UCSD-AML1 (cell line): ENCODE results near the gene CLOCK.
"Not testable (repeated sequence)": the region's sequence is repeated elsewhere in the genome, so short reads cannot be mapped to it uniquely, and the experiment has no call there.

ENCODE experiments used
- DNase-seq: peaks from one replicate; lab custom pipeline; 2025; ENCODE audit not compliant: unreplicated experiment; lab: John Stamatoyannopoulos, UW

The CLOCK gene, protein sequence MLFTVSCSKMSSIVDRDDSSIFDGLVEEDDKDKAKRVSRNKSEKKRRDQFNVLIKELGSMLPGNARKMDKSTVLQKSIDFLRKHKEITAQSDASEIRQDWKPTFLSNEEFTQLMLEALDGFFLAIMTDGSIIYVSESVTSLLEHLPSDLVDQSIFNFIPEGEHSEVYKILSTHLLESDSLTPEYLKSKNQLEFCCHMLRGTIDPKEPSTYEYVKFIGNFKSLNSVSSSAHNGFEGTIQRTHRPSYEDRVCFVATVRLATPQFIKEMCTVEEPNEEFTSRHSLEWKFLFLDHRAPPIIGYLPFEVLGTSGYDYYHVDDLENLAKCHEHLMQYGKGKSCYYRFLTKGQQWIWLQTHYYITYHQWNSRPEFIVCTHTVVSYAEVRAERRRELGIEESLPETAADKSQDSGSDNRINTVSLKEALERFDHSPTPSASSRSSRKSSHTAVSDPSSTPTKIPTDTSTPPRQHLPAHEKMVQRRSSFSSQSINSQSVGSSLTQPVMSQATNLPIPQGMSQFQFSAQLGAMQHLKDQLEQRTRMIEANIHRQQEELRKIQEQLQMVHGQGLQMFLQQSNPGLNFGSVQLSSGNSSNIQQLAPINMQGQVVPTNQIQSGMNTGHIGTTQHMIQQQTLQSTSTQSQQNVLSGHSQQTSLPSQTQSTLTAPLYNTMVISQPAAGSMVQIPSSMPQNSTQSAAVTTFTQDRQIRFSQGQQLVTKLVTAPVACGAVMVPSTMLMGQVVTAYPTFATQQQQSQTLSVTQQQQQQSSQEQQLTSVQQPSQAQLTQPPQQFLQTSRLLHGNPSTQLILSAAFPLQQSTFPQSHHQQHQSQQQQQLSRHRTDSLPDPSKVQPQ

DNA sequence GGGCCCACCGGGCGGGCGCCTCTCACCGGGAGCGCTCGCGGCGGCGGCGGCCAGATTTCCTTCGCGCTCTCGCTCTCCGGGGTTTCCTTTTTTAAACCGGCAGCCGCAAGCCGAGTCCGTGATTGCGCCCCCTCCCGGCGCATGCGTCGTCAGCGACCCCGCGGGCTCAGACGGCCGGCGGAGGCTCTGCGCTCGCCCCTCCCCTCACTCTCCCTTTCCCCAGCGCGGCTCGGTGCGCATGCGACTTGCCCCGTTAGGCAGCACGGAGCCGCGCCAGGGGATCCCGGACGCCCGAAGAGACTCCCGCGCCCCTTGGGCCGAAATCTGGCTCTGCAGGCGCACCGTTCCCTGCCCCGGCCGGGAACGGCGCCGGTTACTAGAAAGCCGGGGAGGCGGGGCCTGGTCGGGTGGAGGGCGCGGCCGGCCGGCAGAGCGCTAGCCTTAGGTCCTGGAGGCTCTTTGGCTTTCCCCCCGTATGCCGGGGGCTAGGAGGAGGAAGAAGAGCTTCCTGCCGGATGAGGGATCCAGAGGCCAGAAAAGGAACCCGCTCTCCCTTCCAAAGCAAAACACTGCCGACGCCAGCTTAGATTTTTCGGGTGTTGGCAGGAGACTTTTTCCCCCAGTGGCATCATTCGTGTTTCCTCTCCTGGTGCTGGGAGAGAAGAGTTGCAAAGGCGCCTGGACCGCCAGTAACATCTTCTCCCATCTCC lies at the start of gene CLOCK:
Gene CLOCK, minus strand, starts transcription at position 154 of the 710 bp plus-strand sequence. CDS start 64,124 bp downstream, outside the sequence.
- DNase-seq = peak; percentile 86

DNA sequence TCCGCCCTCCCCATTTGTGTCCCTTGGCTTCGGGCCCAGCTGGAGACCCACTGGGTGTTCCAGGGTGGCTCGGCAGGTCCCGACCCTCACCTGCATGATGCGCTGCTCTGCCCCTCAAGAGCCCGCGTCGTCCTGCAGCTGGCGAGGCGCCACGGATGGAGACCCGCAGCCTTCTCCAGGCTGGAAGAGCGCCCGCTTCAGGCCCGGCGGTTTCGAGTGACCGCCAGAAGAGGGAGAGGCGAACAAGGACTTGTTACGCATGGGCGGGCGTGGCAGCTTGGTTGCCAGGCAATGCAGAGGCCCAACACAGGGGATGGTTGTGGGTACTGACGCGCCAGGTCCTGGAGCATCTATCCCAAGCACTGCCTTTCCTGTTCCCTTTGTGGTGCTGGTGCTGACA lies 45.3 kb upstream of the CLOCK start, which contains the start of gene PDCL2:
Gene PDCL2, minus strand, starts transcription at position 232 of the 400 bp plus-strand sequence. Its CDS starts 136 bp downstream, at position 96.
- no peak for DNase-seq

DNA sequence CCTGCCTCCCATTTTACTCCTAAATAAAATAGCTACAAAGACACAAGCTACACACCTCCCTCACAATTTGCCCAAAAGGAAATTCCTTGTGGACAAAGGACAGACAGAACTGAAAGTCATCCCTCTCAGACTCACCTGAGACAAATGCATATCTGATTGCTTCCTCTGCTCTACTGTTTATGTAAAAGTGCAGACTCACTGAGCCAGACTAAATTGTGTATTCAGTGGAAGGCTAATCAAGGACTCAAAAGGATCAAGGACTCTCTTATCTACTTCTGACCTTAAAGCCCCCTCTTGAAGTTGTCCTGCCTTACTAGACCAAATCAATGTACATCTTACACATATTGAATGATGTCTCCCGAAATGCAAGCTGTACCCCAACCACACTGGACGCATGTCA lies 41.5 kb upstream of the CLOCK start:
- DNase-seq = no peak

DNA sequence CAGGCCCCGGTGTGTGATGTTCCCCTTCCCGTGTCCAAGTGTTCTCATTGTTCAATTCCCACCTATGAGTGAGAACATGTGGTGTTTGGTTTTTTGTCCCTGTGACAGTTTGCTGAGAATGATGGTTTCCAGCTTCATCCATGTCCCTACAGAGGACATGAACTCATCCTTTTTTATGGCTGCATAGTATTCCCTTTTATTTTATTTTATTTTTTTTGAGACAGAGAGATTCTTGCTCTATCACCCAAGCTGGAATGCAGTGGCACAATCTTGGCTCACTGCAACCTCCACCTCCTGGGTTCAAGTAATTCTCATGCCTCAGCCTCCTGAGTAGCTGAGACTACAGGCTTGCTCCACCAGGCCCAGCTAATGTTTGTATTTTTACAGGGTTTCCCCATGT lies 36.1 kb upstream of the CLOCK start:
- not testable (repeated sequence) for DNase-seq

DNA sequence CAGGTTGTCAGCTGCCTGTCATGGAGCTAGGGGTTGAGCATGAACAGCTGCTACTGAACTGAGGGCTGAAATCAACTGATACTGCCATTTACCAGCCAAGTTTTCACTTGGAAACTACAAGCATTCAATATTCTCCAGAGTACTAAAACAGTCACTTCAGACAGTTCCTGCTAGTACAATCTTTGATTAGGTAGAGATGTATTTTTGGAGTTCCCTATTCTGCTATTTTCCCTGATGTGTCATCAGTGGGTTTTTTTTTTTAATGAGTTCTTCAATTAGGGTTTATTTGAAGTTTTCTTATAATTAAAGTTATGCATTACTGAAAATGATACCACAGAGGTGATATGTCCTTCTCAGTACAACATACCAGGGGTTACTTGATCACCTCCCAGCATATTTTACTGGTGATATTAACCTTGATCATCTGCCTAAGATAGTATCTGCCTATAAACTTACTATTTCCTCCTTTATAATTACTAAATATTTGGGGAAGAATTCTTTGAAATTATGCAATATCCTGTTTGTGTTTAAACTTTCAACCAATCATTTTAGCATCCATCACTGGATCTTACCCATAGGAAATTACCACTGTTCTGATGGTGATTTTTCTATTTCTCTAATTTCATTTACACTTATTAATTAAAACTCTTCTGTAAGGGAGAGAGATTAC lies 31.8 kb upstream of the CLOCK start:
- no peak for DNase-seq

DNA sequence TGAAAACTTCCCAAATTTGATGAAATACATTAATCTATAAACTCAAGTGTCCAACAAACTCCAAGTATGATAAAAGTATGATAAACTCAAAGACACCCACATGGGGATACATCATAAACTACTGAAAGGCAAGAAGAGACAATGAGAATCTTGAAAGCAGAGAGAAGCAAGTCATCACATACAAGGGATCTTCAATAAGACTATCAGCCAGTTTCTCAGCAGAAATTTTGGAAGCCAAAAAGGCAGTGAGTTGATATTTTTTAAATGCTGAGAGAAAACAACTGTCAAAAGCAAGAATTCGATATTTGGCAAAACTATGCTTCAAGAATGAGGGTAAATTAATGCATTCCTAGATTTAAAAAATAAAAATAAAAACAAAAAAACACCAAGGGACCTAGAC lies 28.8 kb upstream of the CLOCK start:
- no peak for DNase-seq

DNA sequence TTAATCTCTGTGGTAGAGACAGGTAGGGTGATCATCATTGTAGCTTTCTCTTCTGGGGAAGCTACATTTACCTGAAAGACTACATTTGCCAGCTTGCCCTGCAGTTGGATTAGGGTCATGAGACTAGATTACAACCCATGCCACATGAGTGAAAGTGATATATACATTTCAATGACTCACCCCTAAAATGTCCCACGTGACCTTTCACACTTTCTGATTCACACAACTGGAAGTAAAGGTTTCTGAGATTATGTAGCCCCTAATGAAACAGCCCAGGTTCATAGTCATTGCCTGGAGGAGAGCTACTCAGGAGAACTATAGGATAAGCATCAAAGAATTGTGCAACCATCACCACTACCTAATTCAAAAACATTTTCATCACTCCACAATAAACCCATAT lies 27.5 kb upstream of the CLOCK start:
- no peak for DNase-seq

DNA sequence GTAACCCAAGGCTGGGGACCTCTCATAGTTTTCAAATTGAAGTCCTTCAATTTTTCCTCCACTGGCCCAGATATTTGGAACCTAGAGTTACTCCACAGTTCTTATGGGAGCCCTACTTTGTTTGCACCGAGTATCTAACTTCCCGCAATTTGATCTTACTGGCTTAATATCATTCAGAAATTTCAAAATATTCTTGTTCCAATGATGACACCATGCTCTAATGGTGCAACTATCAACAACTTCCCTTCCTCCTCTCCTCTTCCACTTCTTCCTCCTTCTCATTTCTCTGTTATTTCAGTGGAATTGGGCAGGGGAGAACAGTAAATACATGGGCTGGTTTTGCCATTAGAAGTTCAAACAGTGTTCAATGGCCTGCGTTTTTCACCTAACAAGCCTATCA lies 25.1 kb upstream of the CLOCK start:
- DNase-seq = no peak

DNA sequence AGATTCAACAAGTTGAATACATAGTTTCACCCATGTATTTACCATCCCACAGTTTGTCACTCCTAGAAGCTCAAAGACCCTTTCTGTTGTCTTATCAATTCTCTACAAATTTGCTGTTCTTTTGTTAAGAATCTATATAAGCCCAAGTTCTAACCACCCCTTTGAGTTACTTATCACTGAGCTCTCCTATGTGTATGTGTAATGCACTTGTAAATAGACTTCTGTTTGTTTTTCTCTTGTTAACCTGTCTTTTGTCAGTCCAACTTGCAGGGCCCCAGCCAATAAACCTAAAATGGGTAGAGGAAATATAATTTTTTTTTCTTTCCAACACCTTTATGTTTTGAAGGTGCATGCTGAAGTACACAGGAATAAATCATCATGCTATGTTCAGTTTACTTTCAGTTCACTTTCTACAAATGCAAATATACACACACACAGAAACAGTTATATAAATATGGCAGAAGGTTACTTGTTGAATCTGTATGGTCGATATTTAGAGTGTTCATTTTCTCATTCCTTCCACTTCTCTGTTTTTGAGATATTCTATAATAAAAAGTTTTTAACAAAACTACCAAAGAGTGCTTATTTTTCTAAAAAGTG lies 22.3 kb upstream of the CLOCK start:
- DNase-seq = no peak

DNA sequence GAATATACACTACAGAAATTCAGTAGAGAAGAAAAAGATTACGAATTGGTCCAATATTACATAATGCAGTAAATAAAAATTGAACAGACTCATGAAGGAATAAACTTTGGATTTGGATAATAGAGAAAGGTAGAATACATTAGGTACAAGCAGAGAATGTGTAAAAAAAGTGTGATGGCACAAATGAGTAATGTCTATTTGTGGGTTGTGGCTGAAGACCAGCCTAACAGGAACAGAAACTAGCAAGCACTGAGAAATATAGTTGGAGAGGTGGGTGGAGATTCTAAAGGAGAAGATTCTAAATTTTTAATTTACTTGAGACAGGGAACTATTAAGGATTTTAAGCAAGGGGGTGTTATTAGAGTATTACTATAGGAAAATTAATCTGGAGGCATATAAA lies 15.2 kb upstream of the CLOCK start:
- no peak for DNase-seq

DNA sequence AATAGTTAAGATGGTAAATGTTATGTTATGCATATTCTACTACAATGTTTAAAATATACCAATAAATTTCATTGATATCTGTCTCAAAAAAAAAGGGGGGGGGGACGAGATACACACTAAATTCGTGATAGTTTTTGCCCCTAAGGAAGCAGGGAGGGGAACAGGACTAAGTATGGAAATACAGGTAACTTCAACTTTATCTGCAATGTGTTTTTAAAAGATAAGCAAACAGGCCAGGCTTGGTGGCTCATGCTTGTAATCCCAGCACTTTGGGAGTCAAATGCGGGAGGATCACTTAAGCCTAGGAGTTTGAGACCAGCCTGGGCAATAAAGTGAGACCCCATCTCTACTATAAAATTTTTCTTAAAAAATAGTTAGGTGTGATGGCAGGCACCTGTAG lies 13.4 kb upstream of the CLOCK start:
- DNase-seq = no peak

DNA sequence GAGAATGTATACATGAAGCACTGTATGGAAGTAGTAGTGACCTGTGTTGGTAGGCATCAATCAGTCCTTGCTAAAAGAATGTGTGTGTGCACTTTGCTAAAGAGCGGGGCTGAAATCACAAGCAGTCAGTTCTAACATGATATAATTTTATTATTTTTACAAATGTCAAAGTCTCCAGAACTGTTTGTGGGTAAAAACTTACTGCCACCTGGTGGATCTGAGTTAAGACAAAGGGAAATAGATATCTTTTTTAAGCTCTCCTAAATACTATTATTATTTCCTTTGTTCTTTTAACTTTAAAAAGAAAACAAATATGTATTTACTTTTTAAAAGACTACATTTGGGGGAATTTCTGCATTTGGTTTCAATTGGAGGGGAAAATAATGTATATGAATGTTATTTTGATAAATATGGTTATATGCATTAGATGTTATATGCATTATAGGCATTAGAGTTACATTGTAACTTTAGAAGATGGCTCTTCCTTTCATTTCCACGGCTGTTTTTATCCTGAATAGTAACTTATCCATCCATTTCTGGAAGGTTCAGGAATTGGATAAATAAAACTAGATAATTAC lies 7.8 kb upstream of the CLOCK start:
- DNase-seq = no peak

DNA sequence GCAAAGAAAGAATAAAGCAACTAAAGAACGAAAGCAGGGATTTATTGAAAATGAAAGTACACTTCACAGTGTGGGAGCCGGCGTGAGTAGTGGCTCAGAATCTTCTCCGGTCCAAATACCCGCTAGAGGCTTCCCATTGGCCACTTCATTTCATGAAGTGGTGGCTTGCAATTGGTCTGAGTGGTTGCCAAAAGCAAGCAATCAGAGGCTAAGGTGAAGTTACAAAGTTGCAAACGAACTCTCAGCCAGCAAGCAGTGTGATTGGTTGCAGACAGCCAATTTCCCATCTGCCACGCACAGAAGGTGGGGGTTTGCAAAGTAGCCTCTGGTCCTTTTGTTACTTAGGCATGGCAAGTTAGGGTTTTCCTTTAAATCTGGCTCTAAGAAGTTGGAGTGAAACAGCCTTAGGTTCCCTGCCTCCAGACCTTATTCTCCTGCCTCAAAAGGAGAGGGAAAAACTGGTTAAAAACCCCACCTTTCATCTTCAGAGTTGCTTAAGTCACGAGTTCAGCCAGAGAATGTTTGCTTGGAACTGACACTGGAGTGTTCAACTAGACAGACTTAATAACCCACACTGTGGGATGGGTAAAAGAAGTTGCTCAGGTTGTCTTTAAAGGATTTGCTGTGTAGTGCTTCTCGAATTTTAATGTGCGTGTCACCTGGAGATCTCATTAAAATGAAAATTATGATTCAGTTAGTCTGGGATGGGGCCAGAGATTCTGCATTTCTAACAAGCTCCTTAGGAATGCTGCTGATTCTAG lies 6.9 kb upstream of the CLOCK start:
- DNase-seq = no peak

DNA sequence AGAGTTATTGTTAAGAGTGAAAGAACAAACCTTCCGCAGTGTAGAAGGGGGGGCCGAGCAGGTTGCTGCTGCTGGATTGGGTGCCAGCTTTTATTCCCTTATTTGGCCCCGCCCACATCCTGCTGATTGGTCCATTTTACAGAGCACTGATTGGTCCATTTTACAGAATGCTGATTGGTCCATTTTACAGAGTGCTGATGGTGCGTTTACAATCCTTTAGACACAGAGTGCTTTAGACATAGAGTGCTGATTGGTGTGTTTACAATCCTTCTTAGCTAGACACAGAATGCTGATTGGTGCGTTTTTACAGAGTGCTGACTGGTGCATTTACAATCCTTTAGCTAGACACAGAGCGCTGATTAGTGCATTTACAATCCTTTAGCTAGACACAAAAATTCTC lies 5.3 kb upstream of the CLOCK start:
- DNase-seq = not testable (repeated sequence)

DNA sequence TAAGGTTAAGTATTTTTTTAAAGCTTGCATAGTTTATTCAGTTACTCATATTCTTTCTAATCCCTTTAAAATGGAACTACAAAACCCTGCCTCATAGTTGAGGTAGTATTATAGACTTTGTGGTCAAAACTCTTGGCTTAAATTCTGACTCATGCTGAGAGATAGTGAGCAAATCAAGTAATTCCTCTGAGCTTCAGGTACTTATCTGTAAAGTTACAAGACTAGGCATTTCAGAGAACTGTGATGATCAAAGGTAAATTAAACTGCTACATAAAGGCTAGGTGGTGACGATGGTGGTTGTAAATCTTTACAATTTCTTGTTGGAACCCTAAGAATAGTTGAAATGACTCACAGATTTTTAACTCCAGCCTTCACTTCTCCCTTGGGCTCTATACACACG lies 3.2 kb upstream of the CLOCK start:
- DNase-seq = no peak

DNA sequence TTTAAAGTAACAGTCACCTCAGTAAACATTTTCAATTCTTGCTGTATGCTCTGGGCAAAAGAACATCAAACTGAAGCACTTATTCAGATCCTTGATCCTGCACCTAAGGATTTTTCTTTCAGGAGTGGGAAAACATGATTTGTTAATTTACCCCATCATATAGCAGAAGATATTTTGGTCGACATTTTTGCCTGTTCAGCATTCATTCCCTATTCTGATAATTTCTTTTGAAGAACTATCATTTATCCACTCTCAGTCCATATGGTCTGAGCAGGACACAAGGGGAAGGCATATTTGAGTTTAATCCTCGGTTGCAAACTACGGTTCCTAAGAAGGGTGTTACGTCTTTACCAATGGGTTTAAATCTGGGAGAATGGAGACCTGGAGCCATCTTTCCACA lies 1.2 kb upstream of the CLOCK start:
- DNase-seq = no peak

DNA sequence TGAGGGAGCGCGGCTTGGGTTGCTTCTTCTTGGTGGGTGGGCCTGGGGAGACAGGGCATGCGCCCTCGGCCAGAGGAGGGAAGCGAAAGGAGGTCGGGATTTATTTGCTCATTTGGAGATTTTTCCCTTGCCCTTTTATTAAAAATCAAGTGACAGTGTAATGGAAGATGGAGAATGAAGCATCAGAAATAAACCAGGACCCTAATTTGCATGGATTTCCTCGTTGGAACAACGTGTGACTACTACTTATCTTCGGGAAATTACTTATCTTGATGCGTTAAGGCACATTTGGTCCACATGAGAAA lies 709 bp upstream of the CLOCK start:
- no peak for DNase-seq

DNA sequence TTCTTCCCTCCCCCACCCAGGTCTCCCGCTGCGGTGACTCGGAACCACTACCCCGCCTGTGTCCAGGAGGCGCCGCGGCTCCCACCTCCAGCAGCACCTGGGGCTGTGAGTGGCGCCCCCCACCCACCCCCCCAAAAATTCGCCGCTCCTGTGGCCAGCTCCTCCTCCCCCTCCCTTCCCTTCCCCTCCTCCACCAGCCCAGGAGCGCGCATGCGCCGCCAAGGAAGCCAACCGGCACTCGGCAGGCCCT lies 278 bp downstream of the CLOCK start:
- no peak for DNase-seq

DNA sequence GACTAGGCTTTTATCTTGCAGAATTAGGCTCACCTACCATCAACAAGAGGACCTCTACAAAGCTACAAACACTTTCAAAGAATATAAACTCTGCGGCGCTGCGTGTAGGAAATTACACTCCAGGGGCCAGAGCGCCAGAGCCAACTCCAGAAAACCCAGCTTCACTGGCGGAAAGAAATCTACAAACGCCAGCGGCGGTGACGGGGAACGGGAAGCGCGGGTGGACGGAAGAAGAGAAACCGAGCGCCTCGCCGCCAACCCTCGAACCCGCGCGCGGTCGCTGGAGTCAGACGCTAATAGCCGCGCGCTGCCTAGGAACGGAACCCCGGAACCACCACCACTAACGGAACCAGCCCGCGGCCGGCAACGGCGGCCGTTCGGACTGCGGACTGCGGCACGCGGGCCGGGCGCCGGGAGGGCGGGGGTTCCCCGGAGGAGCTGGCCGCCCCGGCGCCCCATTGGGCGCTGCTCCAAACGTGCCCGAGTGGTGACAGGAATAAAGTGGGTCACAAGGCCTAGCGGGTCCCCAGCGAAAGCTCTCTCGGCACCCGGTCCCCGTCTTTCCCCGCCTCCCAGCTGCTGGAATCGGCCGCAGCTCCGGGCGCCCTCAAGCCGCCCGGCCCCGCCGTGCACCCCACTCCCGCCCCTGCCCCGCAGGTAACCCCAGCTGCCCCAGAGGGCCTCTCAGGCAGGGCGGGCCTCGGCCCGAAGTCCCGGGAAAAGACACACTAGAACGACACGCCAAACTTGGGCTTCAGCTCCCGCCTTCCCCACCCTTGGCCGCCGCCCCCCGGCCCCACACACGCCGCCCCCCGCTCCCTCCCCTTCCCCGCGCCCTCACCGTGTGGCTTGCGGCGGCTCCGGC lies 836 bp downstream of the CLOCK start:
- DNase-seq = peak; percentile 81
